Measurements from ENCODE around the gene TNFRSF21. TPM values are rescaled to one million over a fixed set of nuclear protein-coding genes. Genes with fewer than 3 reads are reported as not detected.

TNFRSF21 gene
- total RNA-seq, 2 experiments from 2014 or later = 0.97 to 1.2 TPM

GRCh38 chr6:47254051-47254450, 55.7 kb downstream of the TNFRSF21 start:
- ChIA-PET POLR2A (no interaction called here), CTCF (no interaction called here)
- no peak for DNase-seq
- Mint-ChIP-seq H3K9me3 (no peaks in the 10 kb centered on the region), H3K4me1 (ENCODE audit: low read depth) (no peaks in the 10 kb centered on the region), H3K27me3 (peaks cover 2% of the 10 kb centered on the region), H3K36me3 (no peaks in the 10 kb centered on the region), H3K4me3 (no peak overlapping the region), H3K27ac (no peak overlapping the region)
- intact Hi-C loops (cut with micrococcal nuclease) = no loop called here

- CTCF ChIA-PET = no interaction called here
- no peak overlapping the region for H3K27ac Mint-ChIP-seq
- peaks cover 2% of the 10 kb centered on the region for H3K27me3 Mint-ChIP-seq
- intact Hi-C loops (cut with micrococcal nuclease) = no loop called here
- H3K4me3 Mint-ChIP-seq = no peak overlapping the region
- H3K4me1 Mint-ChIP-seq (ENCODE audit: low read depth) = no peaks in the 10 kb centered on the region
- H3K36me3 Mint-ChIP-seq = no peaks in the 10 kb centered on the region
- DNase-seq = no peak
- H3K9me3 Mint-ChIP-seq = no peaks in the 10 kb centered on the region
- POLR2A ChIA-PET = no interaction called here
Measured at GRCh38 chr6:47253136-47253535, 56.6 kb downstream of the TNFRSF21 start.

GRCh38 chr6:47252633-47253032, 57.1 kb downstream of the TNFRSF21 start:
- peaks cover 2% of the 10 kb centered on the region for H3K27me3 Mint-ChIP-seq
- intact Hi-C loops (cut with micrococcal nuclease) = no loop called here
- CTCF ChIA-PET = no interaction called here

GRCh38 chr6:47251396-47251795, 58.3 kb downstream of the TNFRSF21 start:
- intact Hi-C loops (cut with micrococcal nuclease) = no loop called here
- peaks cover 2% of the 10 kb centered on the region for H3K27me3 Mint-ChIP-seq
- H3K9me3 Mint-ChIP-seq = no peaks in the 10 kb centered on the region
- ChIA-PET CTCF (no interaction called here), POLR2A (no interaction called here)
- no peak for DNase-seq
- H3K4me1 Mint-ChIP-seq (ENCODE audit: low read depth) = peaks cover 5% of the 10 kb centered on the region
- no peaks in the 10 kb centered on the region for H3K36me3 Mint-ChIP-seq
- H3K4me3 Mint-ChIP-seq = no peak overlapping the region
- no peak overlapping the region for H3K27ac Mint-ChIP-seq

More at GRCh38 chr6:47252633-47253032, 57.1 kb downstream of the TNFRSF21 start:
- Mint-ChIP-seq H3K4me3 (no peak overlapping the region), H3K4me1 (ENCODE audit: low read depth) (no peaks in the 10 kb centered on the region), H3K9me3 (no peaks in the 10 kb centered on the region), H3K27ac (no peak overlapping the region), H3K36me3 (no peaks in the 10 kb centered on the region)
- no peak for DNase-seq
- POLR2A ChIA-PET = no interaction called here

- CTCF ChIA-PET = no interaction called here
- no peak for DNase-seq
- no peaks in the 10 kb centered on the region for H3K36me3 Mint-ChIP-seq
- no peaks in the 10 kb centered on the region for H3K9me3 Mint-ChIP-seq
- POLR2A ChIA-PET = no interaction called here
- intact Hi-C loops (cut with micrococcal nuclease) = no loop called here
- H3K27me3 Mint-ChIP-seq = peaks cover 2% of the 10 kb centered on the region
- H3K4me1 Mint-ChIP-seq (ENCODE audit: low read depth) = peaks cover 5% of the 10 kb centered on the region
- H3K4me3 Mint-ChIP-seq = no peak overlapping the region
- no peak overlapping the region for H3K27ac Mint-ChIP-seq
Measured at GRCh38 chr6:47250302-47250701, 59.4 kb downstream of the TNFRSF21 start.

- CTCF ChIA-PET = no interaction called here
- H3K9me3 Mint-ChIP-seq = no peaks in the 10 kb centered on the region
- peaks cover 5% of the 10 kb centered on the region for H3K4me1 Mint-ChIP-seq (ENCODE audit: low read depth)
- POLR2A ChIA-PET = no interaction called here
- peaks cover 2% of the 10 kb centered on the region for H3K27me3 Mint-ChIP-seq
- no peak overlapping the region for H3K27ac Mint-ChIP-seq
- no peak overlapping the region for H3K4me3 Mint-ChIP-seq
- H3K36me3 Mint-ChIP-seq = no peaks in the 10 kb centered on the region
- DNase-seq = no peak
- intact Hi-C loops (cut with micrococcal nuclease) = no loop called here
Measured at GRCh38 chr6:47248446-47248845, 61.3 kb downstream of the TNFRSF21 start.

- Mint-ChIP-seq H3K4me3 (no peak overlapping the region), H3K9me3 (no peaks in the 10 kb centered on the region), H3K36me3 (no peaks in the 10 kb centered on the region), H3K27me3 (peaks cover 2% of the 10 kb centered on the region), H3K4me1 (ENCODE audit: low read depth) (peaks cover 8% of the 10 kb centered on the region), H3K27ac (no peak overlapping the region)
- CTCF ChIA-PET = no interaction called here
- POLR2A ChIA-PET = no interaction called here
- intact Hi-C loops (cut with micrococcal nuclease) = no loop called here
- DNase-seq = no peak
Measured at GRCh38 chr6:47247227-47247797, 62.4 kb downstream of the TNFRSF21 start.

GRCh38 chr6:47246551-47246950, 63.2 kb downstream of the TNFRSF21 start:
- no peak overlapping the region for H3K4me3 Mint-ChIP-seq
- CTCF ChIA-PET = no interaction called here

GRCh38 chr6:47245745-47246371, 63.8 kb downstream of the TNFRSF21 start:
- no peak overlapping the region for H3K4me3 Mint-ChIP-seq
- no peak for DNase-seq
- ChIA-PET POLR2A (no interaction called here), CTCF (no interaction called here)
- no peak overlapping the region for H3K27ac Mint-ChIP-seq
- intact Hi-C loops (cut with micrococcal nuclease) = no loop called here
- peaks cover 13% of the 10 kb centered on the region for H3K4me1 Mint-ChIP-seq (ENCODE audit: low read depth)
- H3K36me3 Mint-ChIP-seq = no peaks in the 10 kb centered on the region
- peaks cover 2% of the 10 kb centered on the region for H3K27me3 Mint-ChIP-seq
- no peaks in the 10 kb centered on the region for H3K9me3 Mint-ChIP-seq

More at GRCh38 chr6:47246551-47246950, 63.2 kb downstream of the TNFRSF21 start:
- no peak for DNase-seq
- H3K4me1 Mint-ChIP-seq (ENCODE audit: low read depth) = peaks cover 13% of the 10 kb centered on the region
- no peaks in the 10 kb centered on the region for H3K36me3 Mint-ChIP-seq
- H3K27ac Mint-ChIP-seq = no peak overlapping the region
- intact Hi-C loops (cut with micrococcal nuclease) = no loop called here
- POLR2A ChIA-PET = no interaction called here
- H3K27me3 Mint-ChIP-seq = peaks cover 2% of the 10 kb centered on the region
- H3K9me3 Mint-ChIP-seq = no peaks in the 10 kb centered on the region

- no peaks in the 10 kb centered on the region for H3K9me3 Mint-ChIP-seq
- no peaks in the 10 kb centered on the region for H3K36me3 Mint-ChIP-seq
- no peak overlapping the region for H3K4me3 Mint-ChIP-seq
- DNase-seq = peak; percentile 65
- CTCF ChIA-PET = no interaction called here
- H3K27ac Mint-ChIP-seq = no peak overlapping the region
- H3K4me1 Mint-ChIP-seq (ENCODE audit: low read depth) = peaks cover 13% of the 10 kb centered on the region
- intact Hi-C loops (cut with micrococcal nuclease) = no loop called here
- POLR2A ChIA-PET = interaction anchor here (0.6 kb wide), 1 partner anchor 377 kb away, joined by 3 read pairs; no protein-coding TSS in a partner anchor
- no peaks in the 10 kb centered on the region for H3K27me3 Mint-ChIP-seq
Measured at GRCh38 chr6:47242483-47243386, 67.0 kb downstream of the TNFRSF21 start.

- Mint-ChIP-seq H3K4me1 (ENCODE audit: low read depth) (peaks cover 10% of the 10 kb centered on the region), H3K9me3 (no peaks in the 10 kb centered on the region), H3K4me3 (no peak overlapping the region), H3K36me3 (no peaks in the 10 kb centered on the region), H3K27ac (no peak overlapping the region), H3K27me3 (no peaks in the 10 kb centered on the region)
- intact Hi-C loops (cut with micrococcal nuclease) = no loop called here
- POLR2A ChIA-PET = interaction anchor here (0.6 kb wide), 1 partner anchor 376 kb away, joined by 3 read pairs; no protein-coding TSS in a partner anchor
- DNase-seq = no peak
- CTCF ChIA-PET = no interaction called here
Measured at GRCh38 chr6:47241742-47242482, 67.8 kb downstream of the TNFRSF21 start.

- H3K4me3 Mint-ChIP-seq = no peak overlapping the region
- ChIA-PET POLR2A (no interaction called here), CTCF (no interaction called here)
- no peaks in the 10 kb centered on the region for H3K36me3 Mint-ChIP-seq
- H3K4me1 Mint-ChIP-seq (ENCODE audit: low read depth) = peaks cover 8% of the 10 kb centered on the region
- no peaks in the 10 kb centered on the region for H3K9me3 Mint-ChIP-seq
- no peak for DNase-seq
- no peak overlapping the region for H3K27ac Mint-ChIP-seq
- no peaks in the 10 kb centered on the region for H3K27me3 Mint-ChIP-seq
- intact Hi-C loops (cut with micrococcal nuclease) = no loop called here
Measured at GRCh38 chr6:47240277-47240890, 69.3 kb downstream of the TNFRSF21 start.
